MM.1S (cell line): ENCODE data around the gene NUDT8.

Experiments
- DNase-seq: peaks from one replicate; pipeline ENCODE4 v3.0.0-alpha.2; 2015
- H2AFZ ChIP-seq: fragments of 300-600 bp; sonication (generic); 2 replicates; pipeline ENCODE4 v1.6.0; 2016; ENCODE audit warnings: antibody characterized with exemption, low read length
- H3F3A ChIP-seq: fragments of 300-600 bp; sonication (generic); 2 replicates; pipeline ENCODE4 v1.6.1; 2016; ENCODE audit warnings: mild to moderate bottlenecking, antibody characterized with exemption, low read length, moderate library complexity, mixed read lengths; ENCODE audit not compliant: insufficient read depth
- H3K27ac ChIP-seq: fragments of 300-600 bp; sonication (generic); 2 replicates; pipeline ENCODE4 v1.5.1; 2016; ENCODE audit warnings: mild to moderate bottlenecking, low read length
- H3K27me3 ChIP-seq: fragments of 300-600 bp; sonication (generic); replicated peaks from 2 replicates; pipeline ENCODE4 v1.6.0; 2016; ENCODE audit warnings: low read length; ENCODE audit not compliant: insufficient read depth
- H3K36me3 ChIP-seq: fragments of 300-600 bp; sonication (generic); replicated peaks from 2 replicates; pipeline ENCODE4 v1.6.1; 2016; ENCODE audit warnings: mild to moderate bottlenecking, low read length, mixed read lengths; ENCODE audit not compliant: insufficient read depth
- H3K4me1 ChIP-seq: fragments of 300-600 bp; sonication (generic); 2 replicates; pipeline ENCODE4 v1.6.1; 2016; ENCODE audit warnings: low read length, mixed read lengths
- H3K4me2 ChIP-seq: fragments of 300-600 bp; sonication (generic); 2 replicates; pipeline ENCODE4 v1.6.0; 2016; ENCODE audit warnings: low read depth, low read length
- H3K4me3 ChIP-seq: fragments of 300-600 bp; sonication (generic); 2 replicates; pipeline ENCODE4 v1.5.1; 2016; ENCODE audit warnings: low read length, mixed read lengths
- H3K79me2 ChIP-seq: fragments of 300-600 bp; sonication (generic); 2 replicates; pipeline ENCODE4 v1.6.1; 2016; ENCODE audit warnings: mixed run types, low read length, mixed read lengths
- H3K9ac ChIP-seq: fragments of 300-600 bp; sonication (generic); 2 replicates; pipeline ENCODE4 v1.6.1; 2016; ENCODE audit warnings: low read length, mixed read lengths
- H3K9me2 ChIP-seq: fragments of 300-600 bp; sonication (generic); replicated peaks from 2 replicates; pipeline ENCODE4 v1.6.1; 2016; ENCODE audit warnings: mild to moderate bottlenecking, low read length, mixed read lengths; ENCODE audit not compliant: insufficient read depth
- H3K9me3 ChIP-seq: fragments of 300-600 bp; sonication (generic); replicated peaks from 2 replicates; pipeline ENCODE4 v1.6.1; 2016; ENCODE audit warnings: mild to moderate bottlenecking, low read length, mixed read lengths; ENCODE audit not compliant: insufficient read depth
- H4K20me1 ChIP-seq: fragments of 300-600 bp; sonication (generic); 2 replicates; pipeline ENCODE4 v1.6.1; 2016; ENCODE audit warnings: mild to moderate bottlenecking, low read length, moderate library complexity, mixed read lengths; ENCODE audit not compliant: insufficient read depth
- EZH2 ChIP-seq: fragments of 300-600 bp; sonication (generic); optimal IDR thresholded peaks from 2 replicates; pipeline ENCODE3; 2017; ENCODE audit warnings: low read depth, mild to moderate bottlenecking, antibody characterized with exemption, low read length, mixed read lengths
- EZH2phosphoT487 ChIP-seq: fragments of 300-600 bp; sonication (generic); IDR thresholded peaks from 2 replicates; pipeline ENCODE4 v1.6.1; 2018; ENCODE audit warnings: antibody characterized with exemption, low read length
- TF ChIP-seq, protein P1 (sequence below): fragments of 300-600 bp; sonication (generic); IDR thresholded peaks from 2 replicates; pipeline ENCODE4 v1.5.1; 2016; ENCODE audit warnings: antibody characterized with exemption, low read length, mixed read lengths

Gene NUDT8

GRCh38 chr11:67644042-67644441, 14.3 kb upstream of the NUDT8 start:
- H3K9me3 ChIP-seq, result no peaks in the 10 kb centered on the region
- H3F3A ChIP-seq, result peaks cover 15% of the 10 kb centered on the region
- peaks cover 32% of the 10 kb centered on the region for H3K4me1 ChIP-seq
- H4K20me1 ChIP-seq, result no peaks in the 10 kb centered on the region
- H3K9ac ChIP-seq, result no peak overlapping the region
- no peak overlapping the region for H3K27ac ChIP-seq
- TF ChIP-seq, protein P1, sequence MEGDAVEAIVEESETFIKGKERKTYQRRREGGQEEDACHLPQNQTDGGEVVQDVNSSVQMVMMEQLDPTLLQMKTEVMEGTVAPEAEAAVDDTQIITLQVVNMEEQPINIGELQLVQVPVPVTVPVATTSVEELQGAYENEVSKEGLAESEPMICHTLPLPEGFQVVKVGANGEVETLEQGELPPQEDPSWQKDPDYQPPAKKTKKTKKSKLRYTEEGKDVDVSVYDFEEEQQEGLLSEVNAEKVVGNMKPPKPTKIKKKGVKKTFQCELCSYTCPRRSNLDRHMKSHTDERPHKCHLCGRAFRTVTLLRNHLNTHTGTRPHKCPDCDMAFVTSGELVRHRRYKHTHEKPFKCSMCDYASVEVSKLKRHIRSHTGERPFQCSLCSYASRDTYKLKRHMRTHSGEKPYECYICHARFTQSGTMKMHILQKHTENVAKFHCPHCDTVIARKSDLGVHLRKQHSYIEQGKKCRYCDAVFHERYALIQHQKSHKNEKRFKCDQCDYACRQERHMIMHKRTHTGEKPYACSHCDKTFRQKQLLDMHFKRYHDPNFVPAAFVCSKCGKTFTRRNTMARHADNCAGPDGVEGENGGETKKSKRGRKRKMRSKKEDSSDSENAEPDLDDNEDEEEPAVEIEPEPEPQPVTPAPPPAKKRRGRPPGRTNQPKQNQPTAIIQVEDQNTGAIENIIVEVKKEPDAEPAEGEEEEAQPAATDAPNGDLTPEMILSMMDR, result peak; percentile 38
- no peak for TF ChIP-seq EZH2
- TF ChIP-seq EZH2phosphoT487, result no peak
- no peaks in the 10 kb centered on the region for H3K9me2 ChIP-seq
- no peak overlapping the region for H2AFZ ChIP-seq
- no peaks in the 10 kb centered on the region for H3K79me2 ChIP-seq
- no peak overlapping the region for H3K4me3 ChIP-seq
- no peak for DNase-seq
- no peaks in the 10 kb centered on the region for H3K36me3 ChIP-seq
- peaks cover 12% of the 10 kb centered on the region for H3K27me3 ChIP-seq
- H3K4me2 ChIP-seq, result no peak overlapping the region

GRCh38 chr11:67642173-67643120, 12.7 kb upstream of the NUDT8 start:
- H3K4me1 ChIP-seq, result peaks cover 20% of the 10 kb centered on the region
- no peak overlapping the region for H3K4me2 ChIP-seq
- no peak overlapping the region for H2AFZ ChIP-seq
- no peaks in the 10 kb centered on the region for H3K36me3 ChIP-seq
- H4K20me1 ChIP-seq, result no peaks in the 10 kb centered on the region
- no peaks in the 10 kb centered on the region for H3K9me3 ChIP-seq
- no peaks in the 10 kb centered on the region; the same call in 1 of the 2 replicates for H3F3A ChIP-seq
- H3K4me3 ChIP-seq, result no peak overlapping the region
- H3K27ac ChIP-seq, result no peak overlapping the region
- TF ChIP-seq EZH2phosphoT487, result no peak
- TF ChIP-seq, protein P1, result no peak
- H3K27me3 ChIP-seq, result peaks cover 12% of the 10 kb centered on the region
- H3K9ac ChIP-seq, result no peak overlapping the region
- H3K79me2 ChIP-seq, result no peaks in the 10 kb centered on the region
- no peaks in the 10 kb centered on the region for H3K9me2 ChIP-seq
- DNase-seq, result no peak

DNA sequence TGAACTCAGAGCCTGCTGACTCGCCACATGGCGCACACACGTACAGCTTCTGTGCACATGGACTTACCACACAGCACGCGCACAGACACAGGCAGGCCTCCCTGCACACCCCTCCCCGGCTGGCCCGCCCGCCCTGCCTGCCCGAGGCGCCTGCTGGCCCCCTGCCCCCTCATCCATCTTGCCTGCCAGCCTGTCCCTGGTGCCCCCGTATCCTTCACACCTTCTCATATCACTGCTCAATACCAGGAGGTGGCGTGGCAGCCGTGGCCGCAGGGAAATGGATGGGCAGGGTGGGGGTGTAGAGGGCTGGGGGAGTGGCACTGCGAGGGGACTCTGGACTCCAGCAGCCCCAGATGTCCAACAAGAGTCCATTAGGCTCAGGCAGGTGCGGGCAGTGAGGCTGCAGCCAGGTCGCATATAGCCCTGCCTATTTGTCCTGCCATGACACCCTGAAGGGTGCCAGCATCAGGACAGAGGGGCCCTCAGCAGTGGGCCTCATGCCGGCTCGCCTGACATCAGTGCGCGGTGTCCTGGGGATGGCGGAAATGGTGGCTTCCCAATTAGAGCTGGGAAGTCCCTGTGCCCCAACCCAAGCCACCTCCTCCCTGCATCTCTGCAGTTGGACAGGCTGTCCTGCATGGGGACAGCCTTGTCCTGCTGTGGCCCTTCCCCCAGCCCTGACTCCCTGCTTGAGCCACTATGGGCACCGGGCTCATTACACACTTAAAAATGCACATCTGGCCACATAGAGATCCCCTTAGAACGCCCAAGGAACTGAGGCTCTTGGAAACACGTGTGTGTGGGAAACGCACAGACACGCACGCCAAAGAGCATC, 11.8 kb upstream of the NUDT8 start:
- no peaks in the 10 kb centered on the region for H4K20me1 ChIP-seq
- no peak overlapping the region for H3K4me2 ChIP-seq
- TF ChIP-seq, protein P1, result no peak
- TF ChIP-seq EZH2 (no peak), EZH2phosphoT487 (no peak)
- no peaks in the 10 kb centered on the region for H3K79me2 ChIP-seq
- no peak overlapping the region for H3K9ac ChIP-seq
- peaks cover 12% of the 10 kb centered on the region for H3K27me3 ChIP-seq
- H2AFZ ChIP-seq, result no peak overlapping the region
- no peak overlapping the region for H3K4me3 ChIP-seq
- DNase-seq, result no peak
- H3F3A ChIP-seq, result no peaks in the 10 kb centered on the region; the same call in 1 of the 2 replicates
- peaks cover 20% of the 10 kb centered on the region for H3K4me1 ChIP-seq
- H3K36me3 ChIP-seq, result no peaks in the 10 kb centered on the region
- H3K9me2 ChIP-seq, result no peaks in the 10 kb centered on the region
- no peaks in the 10 kb centered on the region for H3K9me3 ChIP-seq
- H3K27ac ChIP-seq, result no peak overlapping the region
